ENCODE data around the gene CYP17A1.
"Not testable (repeated sequence)": the region's sequence is repeated elsewhere in the genome, so short reads cannot be mapped to it uniquely, and the experiment has no call there.

The CYP17A1 gene, protein sequence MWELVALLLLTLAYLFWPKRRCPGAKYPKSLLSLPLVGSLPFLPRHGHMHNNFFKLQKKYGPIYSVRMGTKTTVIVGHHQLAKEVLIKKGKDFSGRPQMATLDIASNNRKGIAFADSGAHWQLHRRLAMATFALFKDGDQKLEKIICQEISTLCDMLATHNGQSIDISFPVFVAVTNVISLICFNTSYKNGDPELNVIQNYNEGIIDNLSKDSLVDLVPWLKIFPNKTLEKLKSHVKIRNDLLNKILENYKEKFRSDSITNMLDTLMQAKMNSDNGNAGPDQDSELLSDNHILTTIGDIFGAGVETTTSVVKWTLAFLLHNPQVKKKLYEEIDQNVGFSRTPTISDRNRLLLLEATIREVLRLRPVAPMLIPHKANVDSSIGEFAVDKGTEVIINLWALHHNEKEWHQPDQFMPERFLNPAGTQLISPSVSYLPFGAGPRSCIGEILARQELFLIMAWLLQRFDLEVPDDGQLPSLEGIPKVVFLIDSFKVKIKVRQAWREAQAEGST

DNA sequence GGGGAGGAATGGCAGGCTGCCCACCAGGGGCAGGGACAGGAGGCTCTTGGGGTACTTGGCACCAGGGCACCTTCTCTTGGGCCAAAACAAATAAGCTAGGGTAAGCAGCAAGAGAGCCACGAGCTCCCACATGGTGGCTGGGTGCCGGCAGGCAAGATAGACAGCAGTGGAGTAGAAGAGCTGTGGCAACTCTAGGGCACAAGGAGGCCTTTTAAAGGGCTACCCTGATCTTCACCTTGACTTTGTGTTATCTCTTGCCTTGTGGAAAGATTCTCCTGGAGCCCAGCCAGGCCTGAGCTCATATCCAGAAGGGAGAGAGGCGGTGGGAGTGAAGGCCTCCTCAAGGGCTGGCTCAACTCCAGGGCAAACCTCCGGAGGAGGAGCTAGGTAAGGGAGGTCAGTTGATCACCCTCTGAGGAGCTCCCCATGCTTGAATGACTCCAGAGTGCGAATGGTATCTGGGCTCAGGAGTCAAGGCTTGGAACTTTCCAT, at the start of gene CYP17A1:
TSS of gene CYP17A1 (minus strand) at position 184 of the 492 bp plus-strand sequence. CDS start at position 132, 52 bp downstream.
- DNase-seq: no peak

DNA sequence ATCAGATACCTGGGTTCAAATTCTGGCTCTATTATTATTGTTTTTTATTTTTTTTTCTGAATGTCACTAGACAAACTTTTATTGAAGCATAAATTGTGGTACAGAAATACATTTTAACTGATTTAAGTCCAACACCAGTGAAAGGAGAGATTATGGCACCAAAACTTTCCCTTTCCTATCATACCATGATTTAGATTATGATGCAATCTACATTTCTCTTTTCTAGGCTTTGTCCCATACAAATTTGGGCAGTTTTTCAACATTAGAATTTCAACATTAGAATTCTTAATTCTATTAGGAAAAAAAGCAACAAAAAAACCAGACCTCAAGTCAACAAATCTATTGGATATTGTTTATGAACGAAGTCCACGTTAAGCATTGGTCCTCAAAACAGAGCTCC, 43.0 kb upstream of the CYP17A1 start:
- no peak for DNase-seq

DNA sequence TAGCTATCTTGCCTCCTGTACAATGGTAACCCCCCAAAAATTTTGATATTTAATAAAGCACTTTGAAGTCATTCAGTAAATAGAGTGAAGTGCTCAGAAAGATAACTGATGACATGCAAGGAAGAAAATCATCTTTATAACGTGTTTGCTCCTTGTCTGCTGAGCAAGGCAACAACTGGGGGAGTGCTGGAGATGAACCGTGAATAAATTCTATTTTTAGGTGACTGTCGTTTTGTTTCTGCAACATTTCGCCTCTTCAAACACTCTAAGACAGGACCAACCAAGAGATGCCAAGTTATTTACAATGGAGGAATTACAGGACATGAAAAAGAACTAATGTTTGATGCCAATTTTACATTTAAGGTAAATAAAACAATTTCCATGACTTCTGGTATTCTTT, 41.4 kb upstream of the CYP17A1 start:
- DNase-seq: no peak

DNA sequence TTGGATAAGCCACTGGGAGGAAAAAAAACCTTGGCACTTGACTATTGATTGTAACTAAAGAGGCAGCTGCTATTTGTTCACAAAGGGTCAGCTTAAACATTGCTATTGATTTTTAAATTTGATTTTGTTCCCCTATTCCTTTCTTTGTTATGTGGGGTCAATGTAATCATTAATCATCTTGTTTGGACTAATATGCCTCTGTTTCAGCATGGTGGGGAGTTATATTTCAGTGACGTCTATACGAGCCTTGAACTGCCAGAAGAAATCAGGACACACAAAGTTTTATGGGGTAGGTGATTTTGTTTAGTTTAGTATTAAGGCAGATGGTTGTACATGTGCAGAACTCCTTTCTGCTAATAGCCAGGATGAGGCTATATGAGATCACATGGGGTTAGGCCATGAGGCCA, 39.5 kb upstream of the CYP17A1 start:
- no peak for DNase-seq

DNA sequence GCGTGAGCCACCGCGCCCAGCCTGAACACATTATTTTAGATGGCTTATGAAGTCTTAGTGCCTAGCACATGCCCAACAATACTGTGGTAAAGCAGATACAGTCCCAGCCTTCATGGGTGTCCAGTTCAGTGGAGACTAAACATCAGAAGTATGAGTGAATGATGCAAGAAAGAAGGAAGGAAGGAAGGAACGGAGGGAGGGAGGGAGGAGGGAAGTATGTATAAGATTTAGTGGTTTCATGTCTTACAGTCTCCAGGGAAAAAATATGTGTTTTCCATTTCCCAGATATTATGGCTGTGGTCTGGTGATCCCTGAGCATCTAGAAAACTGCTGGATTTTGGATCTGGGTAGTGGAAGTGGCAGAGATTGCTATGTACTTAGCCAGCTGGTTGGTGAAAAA, 35.0 kb upstream of the CYP17A1 start:
- no peak for DNase-seq

DNA sequence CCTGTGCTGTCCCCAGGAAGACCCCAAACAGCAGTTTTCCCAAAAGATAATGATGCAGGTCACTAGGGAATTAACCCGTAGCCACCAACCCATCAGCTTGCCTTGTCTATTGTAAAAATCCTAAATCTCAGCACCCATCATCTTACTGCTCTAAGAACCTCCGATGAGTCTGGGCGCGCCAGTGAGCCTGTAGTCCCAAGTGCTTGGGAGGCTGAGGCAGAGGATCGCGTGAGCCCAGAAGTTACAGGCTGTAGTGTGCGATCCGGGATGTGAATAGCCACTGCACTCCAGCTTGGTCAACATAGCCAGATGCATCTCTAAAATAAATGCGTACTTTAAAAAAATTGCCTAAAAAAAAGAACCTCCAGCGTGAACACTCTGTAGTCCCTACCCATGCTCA, 33.0 kb upstream of the CYP17A1 start:
- no peak for DNase-seq

DNA sequence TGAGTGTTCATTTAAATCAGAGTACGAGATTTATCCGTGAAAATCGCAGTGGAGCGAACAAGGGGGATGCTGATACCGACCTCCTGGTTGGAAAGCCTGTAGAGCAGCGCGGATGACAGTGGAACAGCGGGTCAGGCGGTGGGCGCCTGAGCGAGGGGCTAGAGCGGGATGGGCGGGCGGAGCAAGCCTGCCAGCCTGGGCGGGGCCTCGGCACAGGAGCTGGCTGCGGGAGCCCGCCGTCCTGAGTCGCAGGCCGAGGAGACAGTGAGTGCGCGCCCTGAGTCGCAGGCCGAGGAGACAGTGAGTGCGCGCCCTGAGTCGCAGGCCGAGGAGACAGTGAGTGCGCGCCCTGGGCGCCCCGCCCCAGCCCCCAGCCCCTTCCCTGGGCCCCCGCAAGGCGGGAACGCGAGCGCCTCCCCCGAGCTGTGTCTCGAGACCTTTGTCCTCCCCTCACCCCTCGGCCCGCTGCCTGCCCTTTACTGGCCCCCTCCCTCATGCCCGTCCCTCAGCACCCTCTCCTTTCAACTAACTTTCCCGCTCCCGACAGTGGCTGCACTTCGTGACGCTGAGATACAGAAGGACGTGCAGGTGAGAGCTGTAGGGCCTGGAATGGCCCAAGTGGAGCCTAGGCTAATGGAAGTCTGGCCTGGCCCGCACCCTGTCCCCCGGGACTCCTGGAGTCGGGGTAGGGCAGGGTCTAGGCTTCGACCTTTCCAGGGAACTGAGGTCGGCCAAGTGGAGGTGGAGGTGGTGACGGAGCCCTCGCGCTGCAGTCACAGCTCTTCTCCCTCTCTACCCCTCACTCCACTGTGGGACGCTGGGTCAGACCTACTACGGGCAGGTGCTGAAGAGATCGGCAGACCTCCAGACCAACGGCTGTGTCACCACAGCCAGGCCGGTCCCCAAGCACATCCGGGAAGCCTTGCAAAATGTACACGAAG, 32.3 kb upstream of the CYP17A1 start, which contains the start of gene AS3MT:
TSS of gene AS3MT (plus strand) at position 213 of the 941 bp plus-strand sequence. CDS start at position 336, 123 bp downstream.
- DNase-seq: peak; percentile 17

DNA sequence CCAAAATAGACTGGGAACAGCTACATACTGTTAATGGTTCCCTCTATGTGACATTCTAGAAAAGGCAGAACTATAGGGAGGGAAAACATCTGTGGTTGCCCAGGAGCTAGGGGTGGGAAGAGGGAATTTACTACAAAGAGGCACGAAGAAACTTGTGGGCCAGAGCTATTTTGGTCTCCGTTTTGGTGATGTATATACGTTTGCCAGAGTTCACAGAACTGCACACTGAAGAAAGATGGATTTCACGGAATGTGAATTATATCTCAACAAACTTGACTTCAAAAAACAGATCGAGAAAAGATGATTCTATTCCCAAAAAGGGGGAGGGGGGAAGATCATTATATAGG, 31.7 kb upstream of the CYP17A1 start:
- DNase-seq: no peak

DNA sequence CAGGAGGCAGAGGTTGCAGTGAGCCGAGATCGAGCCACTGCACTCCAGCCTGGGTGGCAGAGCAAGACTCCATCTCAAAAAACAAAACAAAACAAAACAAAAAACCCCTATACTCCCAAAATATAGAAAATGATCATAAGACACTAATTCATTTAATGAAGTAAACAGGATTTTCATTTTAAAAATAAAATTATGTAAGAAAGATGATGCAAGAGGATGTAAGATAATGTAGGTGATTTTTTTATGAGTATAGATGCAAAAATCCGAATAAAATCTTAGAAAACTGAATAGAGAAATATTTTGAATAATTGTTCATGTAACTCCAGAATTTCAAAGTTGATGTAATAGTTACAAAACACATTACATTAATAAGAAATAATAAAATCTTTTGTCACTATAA, 28.4 kb upstream of the CYP17A1 start:
- DNase-seq: no peak

DNA sequence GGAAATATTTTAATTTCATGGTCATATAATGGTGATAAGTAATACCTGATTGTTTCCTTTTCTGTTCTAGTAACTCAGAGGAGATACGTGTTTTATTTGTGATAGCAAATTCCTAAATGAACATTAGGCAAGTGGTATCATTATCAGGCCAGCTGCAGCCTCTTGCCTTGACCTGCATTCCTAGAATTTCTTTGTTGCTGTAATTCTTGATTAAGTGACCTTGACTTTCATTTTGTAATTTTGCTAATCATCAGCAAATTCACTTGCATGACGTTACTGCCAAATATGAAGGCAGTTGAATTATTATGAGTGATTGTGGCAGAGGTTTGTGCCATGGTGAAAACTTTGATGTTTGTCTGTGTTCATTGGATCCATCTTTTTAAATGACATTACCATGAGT, 26.4 kb upstream of the CYP17A1 start:
- DNase-seq: no peak

DNA sequence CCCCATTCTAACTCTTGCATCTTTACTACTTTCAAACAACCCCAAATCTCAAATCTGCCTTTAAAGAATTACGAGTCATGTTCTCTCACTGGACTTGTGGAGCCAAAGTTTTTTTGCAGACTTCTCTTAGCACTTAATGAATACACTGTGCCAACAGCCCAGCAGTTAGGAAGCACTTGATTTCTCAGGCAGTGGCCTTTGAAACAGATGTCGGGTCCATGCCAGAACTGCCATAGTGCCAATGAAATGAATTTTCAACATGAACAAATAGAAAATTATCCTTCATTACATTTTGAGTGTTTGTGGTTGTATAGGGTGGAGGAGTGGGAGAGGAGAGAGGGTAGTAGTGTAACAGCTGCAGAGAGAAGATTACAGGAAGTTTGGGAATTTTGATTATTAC, 22.7 kb upstream of the CYP17A1 start:
- DNase-seq: no peak

DNA sequence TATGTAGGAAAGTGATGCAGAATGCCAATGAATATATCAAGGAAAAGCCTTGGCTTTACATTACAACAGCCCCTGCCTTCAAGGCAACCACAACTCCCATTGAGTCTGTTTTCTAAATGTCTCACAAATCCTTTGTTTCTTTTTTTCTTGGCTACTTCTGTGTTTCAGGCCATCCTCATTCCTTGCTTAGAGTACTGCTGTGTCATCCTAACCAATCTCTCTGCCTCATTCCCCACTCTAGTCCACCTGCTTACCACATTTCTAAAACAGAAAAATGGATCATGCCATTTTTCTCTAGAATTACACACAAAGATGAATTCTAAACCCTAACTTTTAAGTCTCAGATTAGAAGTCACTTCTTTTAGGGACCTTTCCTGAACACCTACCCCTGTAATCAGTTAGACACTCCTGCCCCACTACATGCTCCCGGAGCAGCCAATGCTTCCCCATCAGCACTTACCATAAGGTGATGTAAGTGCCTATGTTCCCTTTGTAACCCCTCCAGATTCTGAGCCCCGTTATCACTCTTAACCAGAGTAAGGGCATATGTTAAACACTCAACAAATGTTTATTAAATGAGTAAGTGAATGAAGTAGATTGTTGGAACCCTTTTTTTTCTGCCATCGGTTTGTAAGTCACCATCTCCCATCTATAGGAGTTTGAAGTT, 19.7 kb upstream of the CYP17A1 start:
- DNase-seq: no peak

DNA sequence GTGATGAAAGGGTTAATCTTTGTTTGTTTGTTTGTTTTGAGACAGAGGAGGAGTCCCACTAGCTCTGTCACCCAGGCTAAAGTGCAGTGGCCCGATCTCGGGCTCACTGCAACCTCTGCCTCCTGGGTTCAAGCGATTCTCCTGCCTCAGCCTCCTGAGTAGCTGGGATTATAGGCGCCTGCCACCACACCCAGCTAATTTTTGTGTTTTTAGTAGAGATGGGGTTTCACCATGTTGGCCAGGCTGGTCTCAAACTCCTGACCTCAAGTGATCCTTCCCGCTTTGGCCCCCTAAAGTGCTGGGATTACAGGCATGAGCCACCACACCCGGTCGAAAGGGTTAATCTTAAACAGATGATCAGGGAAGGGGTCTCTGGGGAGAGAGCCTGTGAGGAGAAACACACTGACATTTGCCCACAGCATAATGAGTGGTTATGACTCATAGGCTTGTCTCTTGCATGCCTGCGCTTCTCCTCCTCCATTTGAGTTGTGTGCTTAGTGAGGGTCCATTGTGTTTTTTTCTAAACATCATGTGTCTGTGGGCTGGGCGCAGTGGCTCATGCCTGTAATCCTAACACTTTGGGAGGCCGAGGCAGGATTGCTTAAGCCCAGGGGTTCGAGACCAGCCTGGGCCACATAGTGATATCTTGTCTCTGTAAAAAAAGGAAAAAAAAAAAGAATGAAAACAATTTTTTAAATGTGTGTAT, 18.7 kb upstream of the CYP17A1 start:
- peak; percentile 17 for DNase-seq

DNA sequence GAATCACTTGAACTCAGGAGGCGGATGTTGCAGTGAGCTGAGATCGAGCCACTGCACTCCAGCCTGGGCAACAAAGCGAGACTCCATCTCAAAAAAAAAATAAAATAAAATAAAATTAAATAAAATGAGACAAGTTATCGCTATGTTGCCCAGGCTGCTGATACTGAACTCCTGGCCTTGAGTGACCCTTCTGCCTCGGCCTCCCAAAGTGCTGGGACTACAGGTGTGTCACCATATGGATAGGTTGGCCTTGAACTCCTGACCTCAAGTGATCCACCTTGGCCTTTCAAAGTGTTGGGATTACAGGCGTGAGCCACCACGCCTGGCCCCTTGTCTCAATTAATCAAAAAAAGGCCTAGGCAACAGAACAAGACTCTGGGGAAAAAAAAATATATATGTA, 16.0 kb upstream of the CYP17A1 start:
- not testable (repeated sequence) for DNase-seq

DNA sequence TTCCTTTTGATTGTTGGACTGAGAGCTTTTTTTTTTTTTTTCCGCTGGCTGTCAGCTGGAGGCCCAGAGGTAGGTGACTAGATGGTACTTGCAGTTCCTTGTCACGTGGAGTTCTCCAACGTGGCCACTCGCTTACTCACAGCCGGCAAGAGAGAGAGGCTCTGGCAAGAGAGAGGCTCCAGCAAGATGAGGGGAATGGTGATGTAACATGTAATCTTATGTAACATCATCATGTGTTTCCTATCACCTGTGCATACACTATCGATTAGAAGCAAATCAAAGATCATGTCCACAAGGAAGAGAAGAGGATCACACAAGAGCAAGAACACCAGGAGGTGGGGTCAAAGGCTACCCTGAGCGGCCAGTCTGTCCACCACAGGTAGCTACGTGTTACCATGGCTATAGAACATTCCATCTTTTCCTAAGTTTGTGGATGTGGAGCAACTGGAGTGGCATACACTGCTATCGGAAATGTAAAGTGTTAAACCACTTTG, 12.9 kb upstream of the CYP17A1 start:
- DNase-seq: no peak

DNA sequence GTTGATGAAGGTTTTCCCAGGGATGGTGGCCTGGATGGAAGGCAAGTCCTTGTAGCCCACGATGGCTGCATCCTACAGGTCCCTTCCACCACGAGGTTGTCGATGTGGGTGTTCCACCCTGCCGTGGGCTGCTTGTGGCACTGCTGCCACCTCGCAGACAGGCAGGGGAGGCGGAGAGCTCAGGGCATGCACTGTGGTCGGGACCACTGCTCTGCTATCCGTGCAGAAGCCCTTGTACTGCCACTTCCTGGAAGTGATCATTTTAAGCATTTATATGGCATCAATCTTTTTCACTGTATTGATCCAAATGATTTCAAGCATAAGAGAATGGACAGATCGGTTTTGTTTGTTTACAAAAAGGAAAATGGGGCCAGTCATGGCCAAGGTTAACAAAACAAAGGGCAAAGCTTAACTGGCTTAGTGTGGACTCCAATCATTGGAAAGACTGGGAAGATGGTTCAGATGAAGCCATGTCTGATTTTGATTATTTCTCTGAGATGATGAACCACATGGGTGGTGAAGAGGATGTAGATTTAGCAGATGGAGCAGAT, 8.2 kb upstream of the CYP17A1 start:
- DNase-seq: no peak

DNA sequence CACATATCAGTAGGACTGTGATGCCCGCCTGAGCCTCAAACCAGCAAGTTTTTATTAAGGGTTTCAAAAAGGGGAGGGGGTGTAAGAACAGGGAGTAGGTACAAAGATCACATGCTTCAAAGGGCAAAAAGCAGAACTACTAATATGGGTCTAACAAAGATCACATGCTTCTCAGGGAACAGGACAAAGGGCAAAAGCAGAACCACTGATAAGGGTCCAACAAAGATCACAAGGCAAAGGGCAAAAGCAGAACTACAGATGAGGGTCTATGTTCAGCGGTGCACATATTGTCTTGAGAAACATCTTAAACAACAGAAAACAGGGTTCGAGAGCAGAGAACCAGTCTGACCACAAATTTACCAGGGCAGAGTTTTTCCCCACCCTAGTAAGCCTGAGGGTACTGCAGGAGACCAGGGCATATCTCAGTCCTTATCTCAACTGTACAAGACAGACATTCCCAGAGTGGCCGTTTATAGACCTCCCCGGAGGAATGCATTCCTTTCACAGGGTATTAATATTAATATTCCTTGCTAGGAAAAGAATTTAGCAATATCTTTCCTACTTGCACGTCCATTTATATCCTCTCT, 7.1 kb upstream of the CYP17A1 start:
- DNase-seq: not testable (repeated sequence)

DNA sequence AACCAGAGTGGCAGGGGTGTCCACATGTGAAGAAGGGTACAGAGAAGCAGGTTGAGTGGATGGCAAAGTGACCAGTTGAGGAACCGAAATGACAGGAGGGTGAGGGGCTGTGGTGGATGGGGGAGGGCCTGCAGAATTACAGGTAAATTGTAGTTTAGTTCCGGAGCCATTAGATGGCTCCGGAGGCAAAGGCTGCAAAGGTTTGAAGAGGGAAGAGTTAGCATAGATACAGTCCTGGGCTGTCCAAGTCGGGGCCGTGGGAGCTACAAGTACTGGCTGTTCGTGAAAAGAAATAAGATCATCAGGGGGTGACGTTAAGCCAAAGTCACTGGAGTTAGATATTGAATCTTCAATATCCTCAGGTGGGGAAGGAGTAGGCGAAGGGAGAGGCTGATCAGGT, 5.9 kb upstream of the CYP17A1 start:
- not testable (repeated sequence) for DNase-seq

DNA sequence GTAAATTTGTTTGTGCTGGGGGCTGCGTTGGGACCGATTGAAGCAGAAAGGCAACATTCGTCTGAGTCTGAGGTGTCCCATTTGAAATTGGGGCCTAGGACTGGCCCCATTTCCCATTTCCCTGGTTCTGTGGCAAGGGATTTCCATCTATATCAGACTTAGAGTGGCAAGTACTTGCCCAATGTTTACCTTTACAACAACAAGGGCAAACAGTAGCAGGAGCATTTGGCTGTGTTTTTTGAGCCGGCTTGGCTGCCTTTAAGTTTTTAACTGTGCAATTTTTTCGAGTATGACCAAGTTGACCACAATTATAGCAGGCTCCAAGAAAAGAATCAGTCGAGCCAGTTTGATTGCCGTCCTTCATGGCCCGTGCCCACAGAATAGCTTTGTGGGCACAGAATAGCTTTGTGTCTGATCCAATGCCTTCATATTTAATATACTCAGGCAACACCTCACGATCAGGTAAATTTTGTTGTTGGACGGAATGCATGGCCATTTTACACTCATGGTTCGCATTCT, 4.7 kb upstream of the CYP17A1 start:
- no peak for DNase-seq

DNA sequence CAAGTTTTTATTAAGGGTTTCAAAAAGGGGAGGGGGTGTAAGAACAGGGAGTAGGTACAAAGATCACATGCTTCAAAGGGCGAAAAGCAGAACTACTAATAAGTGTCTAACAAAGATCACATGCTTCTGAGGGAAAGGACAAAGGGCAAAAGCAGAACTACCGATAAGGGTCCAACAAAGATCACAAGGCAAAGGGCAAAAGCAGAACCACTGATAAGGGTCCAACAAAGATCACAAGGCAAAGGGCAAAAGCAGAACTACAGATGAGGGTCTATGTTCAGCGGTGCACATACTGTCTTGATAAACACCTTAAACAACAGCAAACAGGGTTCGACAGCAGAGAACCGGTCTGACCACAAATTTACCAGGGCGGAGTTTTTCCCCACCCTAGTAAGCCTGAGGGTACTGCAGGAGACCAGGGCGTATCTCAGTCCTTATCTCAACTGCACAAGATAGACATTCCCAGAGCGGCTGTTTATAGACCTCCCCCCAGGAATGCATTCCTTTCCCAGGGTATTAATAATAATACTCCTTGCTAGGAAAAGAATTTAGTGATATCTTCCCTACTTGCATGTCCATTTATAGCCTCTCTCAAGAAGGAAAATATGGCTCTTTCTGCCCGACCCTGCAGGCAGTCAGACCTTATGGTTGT, 1.2 kb upstream of the CYP17A1 start:
- DNase-seq: not testable (repeated sequence)

Measured in activated CD4-positive, alpha-beta T cell treated with anti-CD3 and anti-CD28 coated beads, Interleukin-10, Interleukin-2, amounts not matched to agents 100 ng/mL and 50 ng/mL, durations not matched to agents 16 hours and 8 hours (primary cell).